H9 (cell line): Measurements from ENCODE around the gene B3GNT9. TPM values are rescaled to one million over a fixed set of nuclear protein-coding genes. Genes with fewer than 3 reads are reported as not detected.

Experiments used
- DNase-seq: peaks from one replicate; pipeline ENCODE4 v3.0.0-alpha.2; 2017
- H2AFZ ChIP-seq: one replicate; pipeline ENCODE4 v1.6.1; 2013; ENCODE audit warnings: mild to moderate bottlenecking, low read length, control low read depth, moderate library complexity
- H2AK5ac ChIP-seq: 2 replicates; pipeline ENCODE4 v1.6.1; 2013; ENCODE audit warnings: low read length, control low read depth, mixed read lengths; ENCODE audit not compliant: insufficient read length
- H2BK120ac ChIP-seq: one replicate; pipeline ENCODE4 v1.6.1; 2013; ENCODE audit warnings: low read depth, mild to moderate bottlenecking, low read length, control low read depth, inconsistent platforms; ENCODE audit not compliant: poor library complexity, severe bottlenecking
- H2BK12ac ChIP-seq: 2 replicates; pipeline ENCODE4 v1.6.1; 2013; ENCODE audit warnings: low read length, control low read depth, mixed read lengths, low read depth; ENCODE audit not compliant: insufficient read length
- H2BK15ac ChIP-seq: 2 replicates; pipeline ENCODE4 v1.6.1; 2013; ENCODE audit warnings: low read depth, low read length, control low read depth
- H2BK20ac ChIP-seq: one replicate; pipeline ENCODE4 v1.6.1; 2013; ENCODE audit warnings: low read depth, mild to moderate bottlenecking, low read length, control low read depth, inconsistent platforms; ENCODE audit not compliant: poor library complexity, severe bottlenecking
- H2BK5ac ChIP-seq: 2 replicates; pipeline ENCODE4 v1.6.1; 2013; ENCODE audit warnings: low read length, control low read depth, mixed read lengths; ENCODE audit not compliant: insufficient read length
- H3K14ac ChIP-seq: 2 replicates; pipeline ENCODE4 v1.6.1; 2013; ENCODE audit warnings: low read length, control low read depth; ENCODE audit not compliant: insufficient read depth
- H3K18ac ChIP-seq: 2 replicates; pipeline ENCODE4 v1.6.1; 2013; ENCODE audit warnings: low read depth, mild to moderate bottlenecking, mixed read lengths, low read length, control low read depth; ENCODE audit not compliant: insufficient read length
- H3K23ac ChIP-seq: 2 replicates; pipeline ENCODE4 v1.6.1; 2013; ENCODE audit warnings: low read length, control low read depth, mixed read lengths, low read depth; ENCODE audit not compliant: insufficient read length
- H3K23me2 ChIP-seq: 2 replicates; pipeline ENCODE4 v1.6.1; 2013; ENCODE audit warnings: low read depth, mild to moderate bottlenecking, mixed read lengths, low read length, control low read depth; ENCODE audit not compliant: insufficient read length, poor library complexity, severe bottlenecking
- H3K27ac ChIP-seq: 2 replicates; pipeline ENCODE4 v1.5.1; 2013; ENCODE audit warnings: low read length, control low read depth, mixed read lengths, low read depth; ENCODE audit not compliant: insufficient read length
- H3K27me3 ChIP-seq: 2 replicates; pipeline ENCODE4 v1.6.1; 2013; ENCODE audit warnings: low read length, control low read depth, inconsistent platforms; ENCODE audit not compliant: insufficient read depth
- H3K4ac ChIP-seq: 2 replicates; pipeline ENCODE4 v1.6.1; 2013; ENCODE audit warnings: low read depth, mild to moderate bottlenecking, control low read depth, inconsistent platforms, low read length, moderate library complexity
- H3K4me1 ChIP-seq: 2 replicates; pipeline ENCODE4 v1.6.1; 2013; ENCODE audit warnings: low read length, control low read depth, inconsistent platforms; ENCODE audit not compliant: insufficient read depth
- H3K4me2 ChIP-seq: 2 replicates; pipeline ENCODE4 v1.6.1; 2013; ENCODE audit warnings: low read length, control low read depth, mixed read lengths; ENCODE audit not compliant: insufficient read length, insufficient read depth
- H3K56ac ChIP-seq: 2 replicates; pipeline ENCODE4 v1.6.1; 2013; ENCODE audit warnings: low read depth, mild to moderate bottlenecking, mixed read lengths, low read length, control low read depth; ENCODE audit not compliant: insufficient read length
- H3K79me1 ChIP-seq: 2 replicates; pipeline ENCODE4 v1.6.1; 2013; ENCODE audit warnings: low read depth, mild to moderate bottlenecking, moderate library complexity, low read length, control low read depth, inconsistent platforms; ENCODE audit not compliant: insufficient read depth, poor library complexity, severe bottlenecking
- H3K79me2 ChIP-seq: 2 replicates; pipeline ENCODE4 v1.6.1; 2013; ENCODE audit warnings: low read length, control low read depth, inconsistent platforms; ENCODE audit not compliant: insufficient read depth
- H3K9ac ChIP-seq: 2 replicates; pipeline ENCODE4 v1.6.1; 2013; ENCODE audit warnings: low read length, control low read depth, mixed read lengths; ENCODE audit not compliant: insufficient read length; ENCODE audit errors: extremely low read depth
- H3K9me3 ChIP-seq: one replicate; pipeline ENCODE4 v1.6.1; 2013; ENCODE audit warnings: low read depth, low read length, inconsistent platforms; ENCODE audit not compliant: control insufficient read depth
- H3T11ph ChIP-seq: one replicate; pipeline ENCODE4 v1.6.1; 2013; ENCODE audit warnings: mild to moderate bottlenecking, low read length, control low read depth, inconsistent platforms
- H4K20me1 ChIP-seq: one replicate; pipeline ENCODE4 v1.6.1; 2013; ENCODE audit not compliant: control insufficient read depth, insufficient read length, insufficient read depth
- H4K5ac ChIP-seq: 2 replicates; pipeline ENCODE4 v1.6.1; 2013; ENCODE audit warnings: low read depth, mild to moderate bottlenecking, mixed read lengths, low read length, control low read depth; ENCODE audit not compliant: insufficient read length
- H4K8ac ChIP-seq: replicated peaks from 2 replicates; pipeline ENCODE4 v1.6.1; 2013; ENCODE audit warnings: low read length, control low read depth, mixed read lengths, low read depth; ENCODE audit not compliant: insufficient read length
- H4K91ac ChIP-seq: 2 replicates; pipeline ENCODE4 v1.6.1; 2013; ENCODE audit warnings: low read depth, mild to moderate bottlenecking, moderate library complexity, mixed read lengths, low read length, control low read depth; ENCODE audit not compliant: insufficient read length
- H3K27ac Mint-ChIP-seq, 3 experiments: 2 replicates in 2 of 3; 3 replicates in 1 of 3; pipeline ENCODE4 v1.8.0; 2020 to 2021; ENCODE audit warnings: mixed read lengths in 3 of 3, mild to moderate bottlenecking in 1 of 3, moderate library complexity in 1 of 3
- H3K27me3 Mint-ChIP-seq: 2 replicates; pipeline ENCODE4 v1.8.0; 2021; ENCODE audit warnings: low read depth, mild to moderate bottlenecking, moderate library complexity, mixed read lengths
- H3K36me3 Mint-ChIP-seq, 3 experiments: 2 replicates in 2 of 3; 3 replicates in 1 of 3; pipeline ENCODE4 v1.8.0; 2020 to 2021; ENCODE audit warnings: low read depth in 3 of 3, mixed read lengths in 3 of 3; ENCODE audit not compliant: insufficient read depth in 1 of 3
- H3K4me1 Mint-ChIP-seq, 2 experiments: 2 replicates each; pipeline ENCODE4 v1.8.0; 2020; ENCODE audit warnings: mixed read lengths in 2 of 2
- H3K4me3 Mint-ChIP-seq, 2 experiments: 2 replicates in 1 of 2; 3 replicates in 1 of 2; pipeline ENCODE4 v1.8.0; 2020 to 2021; ENCODE audit warnings: mild to moderate bottlenecking in 2 of 2, mixed read lengths in 2 of 2, moderate library complexity in 1 of 2
- H3K9me3 Mint-ChIP-seq, 2 experiments: 2 replicates in 1 of 2; 3 replicates in 1 of 2; pipeline ENCODE4 v1.8.0; 2020; ENCODE audit warnings: mild to moderate bottlenecking in 2 of 2, mixed read lengths in 2 of 2, moderate library complexity in 1 of 2
- WGBS: extraction: QIAGEN DNeasy Blood & Tissue Kit; methylation state at CpG from one replicate; pipeline ENCODE4 v1.1.7; 2013; ENCODE audit warnings: missing lambda C conversion rate, low lambda C conversion rate, mixed read lengths; ENCODE audit not compliant: insufficient read length; ENCODE audit errors: extremely low coverage; 5-methylcytosine and 5-hydroxymethylcytosine counted together
- total RNA-seq: library from RNA; stranded (reverse); gene quantifications from 2 replicates; pipeline ENCODE4 v1.2.1, GENCODE V29; 2021
- TF ChIP-seq, protein P1 (sequence below): fragments of 200-600 bp; sonication (generic); conservative IDR thresholded peaks from 3 replicates; pipeline ENCODE4 v1.8.0; 2021; ENCODE audit warnings: antibody characterized with exemption, mild to moderate bottlenecking

The B3GNT9 gene
- total RNA-seq, 1 experiment from 2014 or later, result 11.2 TPM

DNA sequence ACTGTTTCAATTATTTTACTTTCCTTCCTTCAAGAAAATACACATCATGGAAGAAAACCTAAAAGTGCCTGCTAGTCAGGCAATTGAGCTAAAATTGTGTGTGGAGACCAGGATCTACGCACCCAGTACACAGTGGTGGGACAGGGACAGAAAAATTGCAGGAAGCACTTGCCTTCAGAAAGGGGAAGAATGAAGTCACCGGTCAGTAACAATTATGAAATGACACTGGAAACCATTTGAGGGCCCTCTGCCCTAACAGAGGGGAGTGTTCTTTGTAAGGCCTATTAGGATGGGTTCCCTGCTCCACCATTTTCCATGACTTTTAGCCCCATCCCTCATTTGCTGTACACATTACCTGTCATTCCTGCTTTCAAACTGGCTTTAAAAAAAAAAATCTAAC, 45.6 kb downstream of the B3GNT9 start:
- Histone ChIP-seq H3T11ph (no peak overlapping the region), H2BK15ac (no peak overlapping the region), H3K4me1 (no peaks in the 10 kb centered on the region), H3K23ac (no peak overlapping the region), H3K79me1 (no peaks in the 10 kb centered on the region), H3K9ac (no peak overlapping the region), H3K27me3 (no peaks in the 10 kb centered on the region), H3K56ac (no peak overlapping the region), H2AK5ac (no peak overlapping the region), H4K8ac (no peak overlapping the region), H3K27ac (no peak overlapping the region), H3K4ac (no peak overlapping the region), H2BK5ac (no peak overlapping the region), H2BK120ac (no peak overlapping the region), H2BK12ac (no peak overlapping the region), H2BK20ac (no peak overlapping the region), H3K23me2 (peaks cover 5% of the 10 kb centered on the region), H4K20me1 (no peaks in the 10 kb centered on the region), H3K9me3 (no peaks in the 10 kb centered on the region), H2AFZ (no peak overlapping the region), H3K79me2 (no peaks in the 10 kb centered on the region), H3K18ac (no peak overlapping the region), H3K4me2 (no peak overlapping the region), H3K14ac (no peak overlapping the region), H4K5ac (no peak overlapping the region), H4K91ac (no peak overlapping the region)
- TF ChIP-seq, protein P1, sequence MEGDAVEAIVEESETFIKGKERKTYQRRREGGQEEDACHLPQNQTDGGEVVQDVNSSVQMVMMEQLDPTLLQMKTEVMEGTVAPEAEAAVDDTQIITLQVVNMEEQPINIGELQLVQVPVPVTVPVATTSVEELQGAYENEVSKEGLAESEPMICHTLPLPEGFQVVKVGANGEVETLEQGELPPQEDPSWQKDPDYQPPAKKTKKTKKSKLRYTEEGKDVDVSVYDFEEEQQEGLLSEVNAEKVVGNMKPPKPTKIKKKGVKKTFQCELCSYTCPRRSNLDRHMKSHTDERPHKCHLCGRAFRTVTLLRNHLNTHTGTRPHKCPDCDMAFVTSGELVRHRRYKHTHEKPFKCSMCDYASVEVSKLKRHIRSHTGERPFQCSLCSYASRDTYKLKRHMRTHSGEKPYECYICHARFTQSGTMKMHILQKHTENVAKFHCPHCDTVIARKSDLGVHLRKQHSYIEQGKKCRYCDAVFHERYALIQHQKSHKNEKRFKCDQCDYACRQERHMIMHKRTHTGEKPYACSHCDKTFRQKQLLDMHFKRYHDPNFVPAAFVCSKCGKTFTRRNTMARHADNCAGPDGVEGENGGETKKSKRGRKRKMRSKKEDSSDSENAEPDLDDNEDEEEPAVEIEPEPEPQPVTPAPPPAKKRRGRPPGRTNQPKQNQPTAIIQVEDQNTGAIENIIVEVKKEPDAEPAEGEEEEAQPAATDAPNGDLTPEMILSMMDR, result no peak
- no peaks in the 10 kb centered on the region; a peak in 1 of 5 replicates for H3K9me3 Mint-ChIP-seq
- no peak overlapping the region for H3K4me3 Mint-ChIP-seq
- no CpG with 5 or more reads among the region's 2 CpGs for whole genome bisulfite sequencing
- no peak for DNase-seq
- peaks cover 10 to 13% of the 10 kb centered on the region in 2 experiments; a peak in 3 of 4 replicates for H3K4me1 Mint-ChIP-seq
- peaks cover 0 to 5% (median 0%) of the 10 kb centered on the region in 3 experiments; a peak in 2 of 7 replicates for H3K36me3 Mint-ChIP-seq
- no peak overlapping the region for H3K27ac Mint-ChIP-seq
- H3K27me3 Mint-ChIP-seq, result peaks cover 1% of the 10 kb centered on the region
